Frontal cortex (tissue), 4 donors: ENCODE results near the gene TJP3. TPM values are rescaled to one million over a fixed set of nuclear protein-coding genes. Genes with fewer than 3 reads are reported as not detected.
"Not testable (repeated sequence)": the region's sequence is repeated elsewhere in the genome, so short reads cannot be mapped to it uniquely, and the experiment has no call there.

Experiments
- DNase-seq, 2 donors: peaks; one replicate each; pipeline ENCODE4 v3.0.0; 2012; ENCODE audit warnings: low spot score in 2 of 2
- FAIRE-seq: peaks from 2 replicates; lab custom pipeline; 2012; peaks lifted over from hg19 to GRCh38; lab: Jason Lieb, UNC
- total RNA-seq: library from RNA; depleted of rRNA; stranded (reverse); fragments of >200 nt; gene quantifications from one replicate; pipeline ENCODE4 v1.2.3, GENCODE V29; 2014
- donor health status: control.
- donor health status: control.
- donor health status: control.

Gene TJP3
- total RNA-seq, 1 donor from 2014 or later: not detected

- FAIRE-seq: no peak
Measured at GRCh38 chr19:3761382-3762129, 53.4 kb downstream of the TJP3 start, which contains the start of gene APBA3. Gene APBA3, minus strand, starts transcription at chr19:3761692. Its CDS starts 1,428 bp downstream, at chr19:3760264.

GRCh38 chr19:3762130-3762473 is 53.9 kb downstream of the TJP3 start:
- DNase-seq: no peak
- no peak for FAIRE-seq

More at GRCh38 chr19:3761382-3762129, 53.4 kb downstream of the TJP3 start, which contains the start of gene APBA3:
- peak; percentile 90 to 92 for DNase-seq

GRCh38 chr19:3762501-3763459 is 54.6 kb downstream of the TJP3 start, which contains the start of gene MRPL54:
Gene MRPL54, plus strand, starts transcription at chr19:3762682. Its CDS starts 19 bp downstream, at chr19:3762701.
- DNase-seq (peak; percentile 95 to 96), FAIRE-seq (no peak)

GRCh38 chr19:3765121-3765520 is 56.9 kb downstream of the TJP3 start:
- no peak for DNase-seq
- no peak for FAIRE-seq

- DNase-seq, FAIRE-seq: not testable (repeated sequence)
Measured at GRCh38 chr19:3765757-3766156, 57.6 kb downstream of the TJP3 start.

- no peak for DNase-seq
- no peak for FAIRE-seq
Measured at GRCh38 chr19:3766520-3766919, 58.3 kb downstream of the TJP3 start.

GRCh38 chr19:3767050-3767449 is 58.9 kb downstream of the TJP3 start:
- DNase-seq (no peak), FAIRE-seq (no peak)

- DNase-seq (no peak), FAIRE-seq (no peak)
Measured at GRCh38 chr19:3768015-3768747, 60.0 kb downstream of the TJP3 start.

- no peak for DNase-seq
- no peak for FAIRE-seq
Measured at GRCh38 chr19:3768748-3769099, 60.5 kb downstream of the TJP3 start.

GRCh38 chr19:3769494-3769893 is 61.3 kb downstream of the TJP3 start:
- no peak for FAIRE-seq
- no peak for DNase-seq

- DNase-seq (no peak), FAIRE-seq (no peak)
Measured at GRCh38 chr19:3770136-3770999, 62.2 kb downstream of the TJP3 start.

- DNase-seq (no peak), FAIRE-seq (no peak)
Measured at GRCh38 chr19:3771000-3771905, 63.1 kb downstream of the TJP3 start.

GRCh38 chr19:3771906-3772455 is 63.8 kb downstream of the TJP3 start, which contains the start of gene RAX2:
Gene RAX2, minus strand, starts transcription at chr19:3772228. Its CDS starts 486 bp downstream, at chr19:3771742.
- FAIRE-seq (no peak), DNase-seq (no peak)

GRCh38 chr19:3773814-3774515 is 65.8 kb downstream of the TJP3 start:
- no peak for DNase-seq
- FAIRE-seq: no peak

GRCh38 chr19:3774621-3775373 is 66.6 kb downstream of the TJP3 start:
- FAIRE-seq (no peak), DNase-seq (no peak)

- DNase-seq (no peak), FAIRE-seq (no peak)
Measured at GRCh38 chr19:3775374-3775711, 67.2 kb downstream of the TJP3 start.

- no peak for DNase-seq
- FAIRE-seq: no peak
Measured at GRCh38 chr19:3775831-3776230, 67.6 kb downstream of the TJP3 start.
